Right forelimb (tissue), 1 donor: ENCODE results near the gene NEMP2.
A peak's percentile ranks its signal among the peaks of the same experiment; 100 is the strongest.
"Not testable (repeated sequence)": the region's sequence is repeated elsewhere in the genome, so short reads cannot be mapped to it uniquely, and the experiment has no call there.

Experiments
- DNase-seq: peaks from one replicate; pipeline ENCODE4 v3.0.0-alpha.2; 2018

The NEMP2 gene

GRCh38 chr2:190524928-190525327 lies 9.6 kb downstream of the NEMP2 start:
- no peak for DNase-seq

GRCh38 chr2:190519975-190520767 lies 14.4 kb downstream of the NEMP2 start:
- DNase-seq: no peak

- no peak for DNase-seq
These were observed 17.1 kb downstream of the NEMP2 start for GRCh38 chr2:190517468-190517867.

GRCh38 chr2:190515687-190516086 lies 18.8 kb downstream of the NEMP2 start:
- no peak for DNase-seq

- DNase-seq: no peak
These were observed 19.8 kb downstream of the NEMP2 start for GRCh38 chr2:190514676-190515075.

GRCh38 chr2:190513877-190514276 lies 20.6 kb downstream of the NEMP2 start:
- no peak for DNase-seq

GRCh38 chr2:190512539-190513095 lies 21.9 kb downstream of the NEMP2 start:
- no peak for DNase-seq

GRCh38 chr2:190511104-190511503 lies 23.4 kb downstream of the NEMP2 start:
- no peak for DNase-seq

GRCh38 chr2:190509895-190510294 lies 24.6 kb downstream of the NEMP2 start:
- not testable (repeated sequence) for DNase-seq

GRCh38 chr2:190507135-190507534 lies 27.4 kb downstream of the NEMP2 start:
- DNase-seq: peak; percentile 52

- DNase-seq: no peak
These were observed 27.9 kb downstream of the NEMP2 start for GRCh38 chr2:190506666-190507065.

- no peak for DNase-seq
These were observed 28.8 kb downstream of the NEMP2 start for GRCh38 chr2:190505696-190506095.

- no peak for DNase-seq
These were observed 29.6 kb downstream of the NEMP2 start for GRCh38 chr2:190504912-190505311.

GRCh38 chr2:190503088-190503487 lies 31.4 kb downstream of the NEMP2 start:
- DNase-seq: no peak

GRCh38 chr2:190501702-190502407 lies 32.7 kb downstream of the NEMP2 start:
- DNase-seq: no peak

GRCh38 chr2:190501231-190501630 lies 33.3 kb downstream of the NEMP2 start:
- DNase-seq: no peak

- no peak for DNase-seq
These were observed 34.4 kb downstream of the NEMP2 start for GRCh38 chr2:190500054-190500502.

- DNase-seq: no peak
These were observed 35.2 kb downstream of the NEMP2 start for GRCh38 chr2:190499273-190499672.

- no peak for DNase-seq
These were observed 37.1 kb downstream of the NEMP2 start for GRCh38 chr2:190497428-190497827.

- DNase-seq: not testable (repeated sequence)
These were observed 39.8 kb downstream of the NEMP2 start for GRCh38 chr2:190494600-190495227.

- no peak for DNase-seq
These were observed 41.4 kb downstream of the NEMP2 start for GRCh38 chr2:190493095-190493494.

GRCh38 chr2:190490502-190490901 lies 44.0 kb downstream of the NEMP2 start:
- no peak for DNase-seq

GRCh38 chr2:190489475-190489874 lies 45.0 kb downstream of the NEMP2 start:
- no peak for DNase-seq
